H9 (cell line): ENCODE results near the gene PCSK9. TPM values are rescaled to one million over a fixed set of nuclear protein-coding genes. Genes with fewer than 3 reads are reported as not detected.

ENCODE experiments used
- DNase-seq: peaks from one replicate; pipeline ENCODE4 v3.0.0-alpha.2; 2017
- H2AFZ ChIP-seq: one replicate; pipeline ENCODE4 v1.6.1; 2013; ENCODE audit warnings: mild to moderate bottlenecking, low read length, control low read depth, moderate library complexity
- H2AK5ac ChIP-seq: 2 replicates; pipeline ENCODE4 v1.6.1; 2013; ENCODE audit warnings: low read length, control low read depth, mixed read lengths; ENCODE audit not compliant: insufficient read length
- H2BK120ac ChIP-seq: one replicate; pipeline ENCODE4 v1.6.1; 2013; ENCODE audit warnings: low read depth, mild to moderate bottlenecking, low read length, control low read depth, inconsistent platforms; ENCODE audit not compliant: poor library complexity, severe bottlenecking
- H2BK12ac ChIP-seq: 2 replicates; pipeline ENCODE4 v1.6.1; 2013; ENCODE audit warnings: low read length, control low read depth, mixed read lengths, low read depth; ENCODE audit not compliant: insufficient read length
- H2BK15ac ChIP-seq: 2 replicates; pipeline ENCODE4 v1.6.1; 2013; ENCODE audit warnings: low read depth, low read length, control low read depth
- H2BK20ac ChIP-seq: one replicate; pipeline ENCODE4 v1.6.1; 2013; ENCODE audit warnings: low read depth, mild to moderate bottlenecking, low read length, control low read depth, inconsistent platforms; ENCODE audit not compliant: poor library complexity, severe bottlenecking
- H2BK5ac ChIP-seq: 2 replicates; pipeline ENCODE4 v1.6.1; 2013; ENCODE audit warnings: low read length, control low read depth, mixed read lengths; ENCODE audit not compliant: insufficient read length
- H3K14ac ChIP-seq: 2 replicates; pipeline ENCODE4 v1.6.1; 2013; ENCODE audit warnings: low read length, control low read depth; ENCODE audit not compliant: insufficient read depth
- H3K18ac ChIP-seq: 2 replicates; pipeline ENCODE4 v1.6.1; 2013; ENCODE audit warnings: low read depth, mild to moderate bottlenecking, mixed read lengths, low read length, control low read depth; ENCODE audit not compliant: insufficient read length
- H3K23ac ChIP-seq: 2 replicates; pipeline ENCODE4 v1.6.1; 2013; ENCODE audit warnings: low read length, control low read depth, mixed read lengths, low read depth; ENCODE audit not compliant: insufficient read length
- H3K23me2 ChIP-seq: 2 replicates; pipeline ENCODE4 v1.6.1; 2013; ENCODE audit warnings: low read depth, mild to moderate bottlenecking, mixed read lengths, low read length, control low read depth; ENCODE audit not compliant: insufficient read length, poor library complexity, severe bottlenecking
- H3K27ac ChIP-seq: 2 replicates; pipeline ENCODE4 v1.5.1; 2013; ENCODE audit warnings: low read length, control low read depth, mixed read lengths, low read depth; ENCODE audit not compliant: insufficient read length
- H3K27me3 ChIP-seq: 2 replicates; pipeline ENCODE4 v1.6.1; 2013; ENCODE audit warnings: low read length, control low read depth, inconsistent platforms; ENCODE audit not compliant: insufficient read depth
- H3K4ac ChIP-seq: 2 replicates; pipeline ENCODE4 v1.6.1; 2013; ENCODE audit warnings: low read depth, mild to moderate bottlenecking, control low read depth, inconsistent platforms, low read length, moderate library complexity
- H3K4me1 ChIP-seq: 2 replicates; pipeline ENCODE4 v1.6.1; 2013; ENCODE audit warnings: low read length, control low read depth, inconsistent platforms; ENCODE audit not compliant: insufficient read depth
- H3K4me2 ChIP-seq: 2 replicates; pipeline ENCODE4 v1.6.1; 2013; ENCODE audit warnings: low read length, control low read depth, mixed read lengths; ENCODE audit not compliant: insufficient read length, insufficient read depth
- H3K56ac ChIP-seq: 2 replicates; pipeline ENCODE4 v1.6.1; 2013; ENCODE audit warnings: low read depth, mild to moderate bottlenecking, mixed read lengths, low read length, control low read depth; ENCODE audit not compliant: insufficient read length
- H3K79me1 ChIP-seq: 2 replicates; pipeline ENCODE4 v1.6.1; 2013; ENCODE audit warnings: low read depth, mild to moderate bottlenecking, moderate library complexity, low read length, control low read depth, inconsistent platforms; ENCODE audit not compliant: insufficient read depth, poor library complexity, severe bottlenecking
- H3K79me2 ChIP-seq: 2 replicates; pipeline ENCODE4 v1.6.1; 2013; ENCODE audit warnings: low read length, control low read depth, inconsistent platforms; ENCODE audit not compliant: insufficient read depth
- H3K9ac ChIP-seq: 2 replicates; pipeline ENCODE4 v1.6.1; 2013; ENCODE audit warnings: low read length, control low read depth, mixed read lengths; ENCODE audit not compliant: insufficient read length; ENCODE audit errors: extremely low read depth
- H3K9me3 ChIP-seq: one replicate; pipeline ENCODE4 v1.6.1; 2013; ENCODE audit warnings: low read depth, low read length, inconsistent platforms; ENCODE audit not compliant: control insufficient read depth
- H3T11ph ChIP-seq: one replicate; pipeline ENCODE4 v1.6.1; 2013; ENCODE audit warnings: mild to moderate bottlenecking, low read length, control low read depth, inconsistent platforms
- H4K20me1 ChIP-seq: one replicate; pipeline ENCODE4 v1.6.1; 2013; ENCODE audit not compliant: control insufficient read depth, insufficient read length, insufficient read depth
- H4K5ac ChIP-seq: 2 replicates; pipeline ENCODE4 v1.6.1; 2013; ENCODE audit warnings: low read depth, mild to moderate bottlenecking, mixed read lengths, low read length, control low read depth; ENCODE audit not compliant: insufficient read length
- H4K8ac ChIP-seq: replicated peaks from 2 replicates; pipeline ENCODE4 v1.6.1; 2013; ENCODE audit warnings: low read length, control low read depth, mixed read lengths, low read depth; ENCODE audit not compliant: insufficient read length
- H4K91ac ChIP-seq: 2 replicates; pipeline ENCODE4 v1.6.1; 2013; ENCODE audit warnings: low read depth, mild to moderate bottlenecking, moderate library complexity, mixed read lengths, low read length, control low read depth; ENCODE audit not compliant: insufficient read length
- H3K27ac Mint-ChIP-seq, 3 experiments: 2 replicates in 2 of 3; 3 replicates in 1 of 3; pipeline ENCODE4 v1.8.0; 2020 to 2021; ENCODE audit warnings: mixed read lengths in 3 of 3, mild to moderate bottlenecking in 1 of 3, moderate library complexity in 1 of 3
- H3K27me3 Mint-ChIP-seq: 2 replicates; pipeline ENCODE4 v1.8.0; 2021; ENCODE audit warnings: low read depth, mild to moderate bottlenecking, moderate library complexity, mixed read lengths
- H3K36me3 Mint-ChIP-seq, 3 experiments: 2 replicates in 2 of 3; 3 replicates in 1 of 3; pipeline ENCODE4 v1.8.0; 2020 to 2021; ENCODE audit warnings: low read depth in 3 of 3, mixed read lengths in 3 of 3; ENCODE audit not compliant: insufficient read depth in 1 of 3
- H3K4me1 Mint-ChIP-seq, 2 experiments: 2 replicates each; pipeline ENCODE4 v1.8.0; 2020; ENCODE audit warnings: mixed read lengths in 2 of 2
- H3K4me3 Mint-ChIP-seq, 2 experiments: 2 replicates in 1 of 2; 3 replicates in 1 of 2; pipeline ENCODE4 v1.8.0; 2020 to 2021; ENCODE audit warnings: mild to moderate bottlenecking in 2 of 2, mixed read lengths in 2 of 2, moderate library complexity in 1 of 2
- H3K9me3 Mint-ChIP-seq, 2 experiments: 2 replicates in 1 of 2; 3 replicates in 1 of 2; pipeline ENCODE4 v1.8.0; 2020; ENCODE audit warnings: mild to moderate bottlenecking in 2 of 2, mixed read lengths in 2 of 2, moderate library complexity in 1 of 2
- WGBS: extraction: QIAGEN DNeasy Blood & Tissue Kit; methylation state at CpG from one replicate; pipeline ENCODE4 v1.1.7; 2013; ENCODE audit warnings: missing lambda C conversion rate, low lambda C conversion rate, mixed read lengths; ENCODE audit not compliant: insufficient read length; ENCODE audit errors: extremely low coverage; 5-methylcytosine and 5-hydroxymethylcytosine counted together
- total RNA-seq: library from RNA; stranded (reverse); gene quantifications from 2 replicates; pipeline ENCODE4 v1.2.1, GENCODE V29; 2021
- TF ChIP-seq, protein P1 (sequence below): fragments of 200-600 bp; sonication (generic); conservative IDR thresholded peaks from 3 replicates; pipeline ENCODE4 v1.8.0; 2021; ENCODE audit warnings: antibody characterized with exemption, mild to moderate bottlenecking

Gene PCSK9
- total RNA-seq, 1 experiment from 2014 or later, result 75.1 TPM

DNA sequence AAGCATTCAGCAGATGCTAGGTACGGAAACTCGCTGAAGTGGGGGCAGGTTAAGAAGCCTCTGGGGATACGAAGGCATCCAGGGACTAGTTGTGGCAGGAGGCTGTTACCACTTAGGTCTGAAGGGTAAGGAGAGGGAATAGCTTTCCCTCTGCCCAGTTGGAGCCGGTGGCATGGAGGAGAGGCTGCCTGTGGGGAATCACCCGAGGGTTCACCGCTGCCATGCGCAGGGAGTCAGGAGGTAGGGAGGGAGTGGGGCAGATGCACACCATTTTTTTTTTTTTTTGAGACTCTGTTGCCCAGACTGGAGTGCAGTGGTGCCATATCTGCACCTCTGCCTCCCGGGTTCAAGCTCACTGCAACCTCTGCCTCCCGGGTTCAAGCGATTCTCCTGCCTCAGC, 6.1 kb downstream of the PCSK9 start:
- Histone ChIP-seq H4K20me1 (no peaks in the 10 kb centered on the region), H3K23me2 (peaks cover 7% of the 10 kb centered on the region), H4K91ac (no peak overlapping the region), H2BK12ac (no peak overlapping the region), H3K4ac (no peak overlapping the region), H3K9me3 (no peaks in the 10 kb centered on the region), H3K79me1 (no peaks in the 10 kb centered on the region), H2AK5ac (no peak overlapping the region), H3T11ph (no peak overlapping the region), H3K18ac (no peak overlapping the region), H3K27ac (no peak overlapping the region), H3K9ac (no peak overlapping the region), H3K56ac (no peak overlapping the region), H4K8ac (no peak overlapping the region), H2AFZ (no peak overlapping the region), H2BK120ac (no peak overlapping the region), H2BK20ac (no peak overlapping the region), H4K5ac (no peak overlapping the region), H3K14ac (no peak overlapping the region), H3K4me1 (peaks cover 4% of the 10 kb centered on the region; the same call in 1 of the 2 replicates), H3K23ac (no peak overlapping the region), H3K27me3 (no peaks in the 10 kb centered on the region; the same call in 1 of the 2 replicates), H2BK5ac (no peak overlapping the region), H3K4me2 (no peak overlapping the region), H3K79me2 (peaks cover 16% of the 10 kb centered on the region; the same call in 1 of the 2 replicates), H2BK15ac (no peak overlapping the region)
- Mint-ChIP-seq H3K27me3 (peaks cover 13% of the 10 kb centered on the region), H3K9me3 (no peaks in the 10 kb centered on the region), H3K36me3 (peaks cover 21 to 54% (median 23%) of the 10 kb centered on the region in 3 experiments), H3K27ac (no peak overlapping the region), H3K4me3 (no peak overlapping the region), H3K4me1 (peaks cover 23% of the 10 kb centered on the region in 2 experiments)
- TF ChIP-seq, protein P1, sequence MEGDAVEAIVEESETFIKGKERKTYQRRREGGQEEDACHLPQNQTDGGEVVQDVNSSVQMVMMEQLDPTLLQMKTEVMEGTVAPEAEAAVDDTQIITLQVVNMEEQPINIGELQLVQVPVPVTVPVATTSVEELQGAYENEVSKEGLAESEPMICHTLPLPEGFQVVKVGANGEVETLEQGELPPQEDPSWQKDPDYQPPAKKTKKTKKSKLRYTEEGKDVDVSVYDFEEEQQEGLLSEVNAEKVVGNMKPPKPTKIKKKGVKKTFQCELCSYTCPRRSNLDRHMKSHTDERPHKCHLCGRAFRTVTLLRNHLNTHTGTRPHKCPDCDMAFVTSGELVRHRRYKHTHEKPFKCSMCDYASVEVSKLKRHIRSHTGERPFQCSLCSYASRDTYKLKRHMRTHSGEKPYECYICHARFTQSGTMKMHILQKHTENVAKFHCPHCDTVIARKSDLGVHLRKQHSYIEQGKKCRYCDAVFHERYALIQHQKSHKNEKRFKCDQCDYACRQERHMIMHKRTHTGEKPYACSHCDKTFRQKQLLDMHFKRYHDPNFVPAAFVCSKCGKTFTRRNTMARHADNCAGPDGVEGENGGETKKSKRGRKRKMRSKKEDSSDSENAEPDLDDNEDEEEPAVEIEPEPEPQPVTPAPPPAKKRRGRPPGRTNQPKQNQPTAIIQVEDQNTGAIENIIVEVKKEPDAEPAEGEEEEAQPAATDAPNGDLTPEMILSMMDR, result no peak
- DNase-seq, result no peak
- no CpG with 5 or more reads among the region's 10 CpGs for WGBS
